Urothelium cell line (cell line): ENCODE data around the gene ERMAP.
"Not testable (repeated sequence)": the region's sequence is repeated elsewhere in the genome, so short reads cannot be mapped to it uniquely, and the experiment has no call there.

Experiments
- DNase-seq: peaks from one replicate; pipeline ENCODE4 v3.0.0; 2011; ENCODE audit warnings: low spot score, mixed read lengths
- FAIRE-seq: peaks from 2 replicates; lab custom pipeline; 2011; peaks lifted over from hg19 to GRCh38; lab: Jason Lieb, UNC

Gene ERMAP

DNA sequence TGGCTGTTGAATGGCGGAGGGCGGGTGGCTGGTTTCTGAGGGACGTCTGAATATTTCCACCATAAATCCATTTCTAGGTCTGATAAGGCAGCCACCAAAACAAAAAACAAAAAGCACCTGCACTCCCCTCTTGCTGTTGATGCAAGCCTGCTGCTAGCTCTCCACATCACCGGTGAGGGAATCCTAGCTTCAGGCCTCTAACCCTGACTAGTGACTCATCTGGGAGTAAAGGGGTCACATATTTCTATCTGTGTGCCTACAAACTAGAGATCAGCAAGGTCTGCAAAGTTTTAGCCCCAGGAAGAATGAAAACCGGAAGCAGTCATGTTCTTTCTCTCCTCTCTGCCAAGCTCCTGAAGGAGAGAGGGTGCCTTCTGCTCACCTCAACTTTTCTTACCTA is 10.3 kb upstream of the ERMAP start:
- FAIRE-seq = no peak

DNA sequence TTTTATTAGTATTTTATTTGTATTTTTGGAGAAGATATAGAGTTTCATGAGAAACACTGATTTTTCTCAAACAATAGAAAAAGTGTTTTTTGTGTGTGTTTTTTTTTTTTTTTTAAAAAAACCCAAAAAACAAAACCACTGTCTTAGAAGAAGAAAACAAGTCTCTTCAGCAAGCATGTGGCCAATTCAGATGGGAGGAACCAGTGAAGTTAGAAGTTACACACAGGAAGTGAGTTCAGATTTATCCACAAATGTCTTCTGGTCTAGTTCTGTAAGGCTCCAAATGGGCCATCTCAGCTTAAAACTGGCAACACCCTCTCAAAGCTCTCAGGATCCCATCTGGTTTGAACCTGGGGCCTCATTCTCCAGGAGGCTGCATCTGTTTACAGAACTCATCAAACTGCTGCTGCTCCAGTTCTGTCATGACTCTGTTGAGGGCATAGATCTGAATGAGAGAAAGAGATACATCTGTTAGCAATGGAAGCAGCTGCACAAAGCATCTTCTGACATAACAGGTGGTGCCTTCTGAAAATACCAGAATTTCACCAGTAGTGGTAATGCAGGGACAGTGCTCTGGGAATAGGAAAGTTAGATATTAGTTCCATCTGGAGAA is 9.8 kb upstream of the ERMAP start:
- peak; percentile 13 for FAIRE-seq
- no peak for DNase-seq

More for the DNA sequence above, 10.3 kb upstream of the ERMAP start:
- DNase-seq = no peak

DNA sequence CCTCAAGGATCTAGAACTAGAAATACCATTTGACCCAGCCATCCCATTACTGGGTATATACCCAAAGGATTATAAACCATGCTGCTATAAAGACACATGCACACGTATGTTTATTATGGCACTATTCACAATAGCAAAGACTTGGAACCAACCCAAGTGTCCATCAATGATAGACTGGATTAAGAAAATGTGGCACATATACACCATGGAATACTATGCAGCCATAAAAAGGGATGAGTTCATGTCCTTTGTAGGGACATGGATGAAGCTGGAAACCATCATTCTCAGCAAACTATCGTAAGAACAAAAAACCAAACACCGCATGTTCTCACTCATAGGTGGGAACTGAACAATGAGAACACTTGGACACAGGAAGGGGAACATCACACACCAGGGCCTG is 2.1 kb upstream of the ERMAP start:
- FAIRE-seq, DNase-seq: not testable (repeated sequence)

DNA sequence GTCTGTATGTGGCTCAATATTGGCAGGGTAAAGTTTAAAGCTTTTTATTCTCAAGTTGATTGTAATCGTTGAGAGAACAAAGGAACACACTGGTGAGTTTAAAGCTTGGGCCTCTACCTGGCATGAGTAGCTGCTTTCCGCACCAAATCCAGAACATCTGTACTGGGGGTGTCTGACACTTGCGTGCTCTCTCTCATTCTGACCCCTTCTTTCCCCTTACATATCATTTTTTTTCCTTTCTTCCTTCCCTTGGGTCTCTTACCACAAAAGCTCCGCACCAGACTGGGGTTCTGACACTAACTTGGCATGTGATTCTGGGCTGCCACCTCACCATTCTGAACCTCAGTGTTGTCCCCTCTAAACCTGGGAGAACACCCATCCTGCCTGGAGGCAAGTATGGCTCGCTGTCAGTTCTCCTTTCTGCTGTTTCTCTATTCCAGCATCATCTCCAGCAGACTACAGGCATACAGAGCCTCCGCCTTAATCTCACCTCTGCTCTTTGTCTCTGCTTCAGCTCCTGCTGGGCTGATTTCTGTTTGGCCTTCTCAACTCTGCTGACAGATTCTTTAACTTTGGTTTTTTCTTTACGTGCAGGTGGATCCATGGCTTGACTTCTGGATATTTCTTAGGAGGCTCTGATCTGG is 859 bp upstream of the ERMAP start:
- peak; percentile 18 for DNase-seq
- no peak for FAIRE-seq

DNA sequence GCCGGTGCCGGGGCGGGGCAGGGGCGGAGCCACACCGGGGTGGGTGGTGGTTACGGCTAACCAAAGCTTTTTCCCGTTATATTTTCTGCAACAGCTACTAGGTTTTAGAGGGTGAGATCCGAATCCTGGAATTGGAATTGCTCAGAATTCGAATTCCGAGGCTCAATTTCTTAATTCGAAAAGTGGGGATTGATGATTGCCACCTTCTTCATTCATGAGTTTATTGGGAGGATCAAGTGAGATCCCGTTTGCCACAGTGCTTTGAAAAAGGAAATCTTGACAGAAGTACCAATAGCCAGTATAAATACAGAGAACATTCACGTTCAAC is 482 bp downstream of the ERMAP start:
- FAIRE-seq = no peak
- DNase-seq = no peak

DNA sequence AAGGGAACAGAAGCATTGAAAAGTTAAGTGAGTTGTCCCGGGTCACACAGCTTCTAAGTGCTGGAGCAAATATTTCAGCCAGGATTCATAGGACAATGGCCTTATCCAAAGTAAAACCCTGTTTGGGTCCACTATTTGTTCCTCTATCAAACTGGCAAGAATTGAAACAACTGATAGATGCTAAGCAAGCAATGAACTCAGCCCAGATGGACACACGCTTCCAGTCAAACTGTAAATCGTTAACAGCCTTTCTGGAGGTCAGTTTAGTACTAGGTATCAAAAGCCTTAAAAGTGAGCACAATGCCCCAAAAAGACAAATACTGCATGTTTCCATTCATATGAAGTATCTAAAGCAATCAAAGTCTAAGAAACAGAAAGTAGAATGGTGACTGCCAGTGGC is 1.1 kb downstream of the ERMAP start:
- no peak for DNase-seq
- no peak for FAIRE-seq

DNA sequence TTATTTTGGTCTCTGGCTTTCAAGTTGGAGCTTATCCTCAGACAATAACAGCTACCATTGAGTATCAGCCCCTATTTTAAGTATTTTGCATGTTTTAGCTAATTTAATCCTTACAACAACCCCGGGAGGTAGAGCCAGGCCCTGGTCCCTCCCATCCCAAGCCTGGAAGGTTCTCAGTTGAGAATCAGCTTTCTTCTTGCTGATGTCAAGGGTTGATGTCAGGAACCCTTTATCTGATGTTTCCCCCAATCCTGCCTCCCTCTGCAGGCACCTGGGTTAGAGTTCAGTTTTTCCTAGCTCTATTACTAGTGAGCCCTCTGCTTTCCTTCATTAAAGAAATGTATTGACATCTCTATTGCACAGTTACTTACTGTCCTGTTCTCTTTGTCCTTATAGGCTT is 3.9 kb downstream of the ERMAP start:
- FAIRE-seq = no peak
- DNase-seq = no peak

DNA sequence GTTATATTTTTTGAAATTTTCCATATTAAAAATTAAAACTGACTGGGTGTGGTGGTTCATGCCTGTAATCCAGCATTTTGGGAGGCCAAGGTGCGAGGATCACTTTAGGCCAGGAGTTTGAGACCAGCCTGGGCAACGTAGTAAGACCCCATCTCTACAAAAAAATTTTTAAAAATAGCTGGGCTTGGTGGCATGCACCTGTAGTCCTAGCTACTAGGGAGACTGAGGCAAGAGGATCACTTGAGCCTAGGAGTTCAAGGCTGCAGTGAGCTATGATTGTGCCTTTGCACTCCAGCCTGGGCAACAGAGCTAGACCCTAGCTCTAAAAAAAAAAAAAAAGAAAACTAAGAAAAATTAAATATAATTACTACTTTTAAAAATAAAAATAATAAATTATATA is 4.8 kb downstream of the ERMAP start:
- DNase-seq = no peak
- FAIRE-seq = no peak

DNA sequence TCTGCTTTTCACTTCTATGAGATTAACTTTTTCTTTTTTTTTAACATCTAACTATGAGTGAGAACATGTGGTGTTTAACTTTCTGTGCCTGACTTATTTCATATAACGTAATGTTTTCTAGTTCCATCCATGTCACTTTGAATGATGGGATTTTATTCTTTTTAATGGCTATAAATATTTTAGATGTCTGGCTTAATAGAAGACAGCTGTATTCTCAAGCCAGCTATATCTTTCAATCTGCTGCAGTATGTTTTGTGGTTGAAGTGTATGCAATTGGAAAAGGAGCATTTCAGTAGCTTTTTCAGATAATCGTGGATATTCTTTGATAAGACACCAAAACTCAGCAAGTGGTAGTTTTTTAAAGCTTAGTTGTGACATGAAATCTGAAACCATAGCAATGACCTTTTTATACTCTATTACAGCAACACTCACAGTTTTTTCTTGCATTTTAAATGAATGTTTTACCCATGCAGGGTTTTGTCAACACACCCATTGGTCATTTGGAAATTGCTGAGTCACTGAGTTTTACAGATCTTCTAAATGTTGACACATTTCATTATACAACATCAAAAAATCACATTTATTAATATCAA is 6.0 kb downstream of the ERMAP start:
- FAIRE-seq = no peak
- no peak for DNase-seq

DNA sequence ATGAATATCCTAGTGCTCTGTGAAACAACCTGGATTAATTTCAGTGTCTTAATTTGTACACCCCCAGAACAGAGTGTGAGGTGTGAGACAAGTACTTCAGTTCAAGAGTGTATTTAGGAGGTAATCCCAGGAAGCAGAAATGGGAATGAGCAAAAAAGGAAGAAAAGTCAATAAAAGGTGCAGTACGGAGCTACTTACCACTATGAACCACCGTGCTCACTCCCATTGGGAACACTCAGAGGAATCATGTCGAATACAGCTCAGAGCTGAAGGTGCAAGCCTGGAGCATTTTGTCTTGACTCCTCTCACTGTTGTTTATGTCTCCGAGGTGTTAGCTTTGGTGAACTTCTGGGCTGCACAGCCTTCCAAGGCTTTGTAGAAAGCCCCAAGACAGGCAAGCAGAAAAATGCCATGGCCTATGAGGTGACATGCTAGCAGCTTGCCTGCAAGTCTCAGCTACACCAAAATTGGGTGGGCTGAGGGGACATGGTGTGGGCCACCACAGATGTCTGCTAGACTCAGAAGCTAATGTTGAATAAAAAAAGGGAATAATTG is 7.6 kb downstream of the ERMAP start:
- DNase-seq (no peak), FAIRE-seq (peak; percentile 52)

DNA sequence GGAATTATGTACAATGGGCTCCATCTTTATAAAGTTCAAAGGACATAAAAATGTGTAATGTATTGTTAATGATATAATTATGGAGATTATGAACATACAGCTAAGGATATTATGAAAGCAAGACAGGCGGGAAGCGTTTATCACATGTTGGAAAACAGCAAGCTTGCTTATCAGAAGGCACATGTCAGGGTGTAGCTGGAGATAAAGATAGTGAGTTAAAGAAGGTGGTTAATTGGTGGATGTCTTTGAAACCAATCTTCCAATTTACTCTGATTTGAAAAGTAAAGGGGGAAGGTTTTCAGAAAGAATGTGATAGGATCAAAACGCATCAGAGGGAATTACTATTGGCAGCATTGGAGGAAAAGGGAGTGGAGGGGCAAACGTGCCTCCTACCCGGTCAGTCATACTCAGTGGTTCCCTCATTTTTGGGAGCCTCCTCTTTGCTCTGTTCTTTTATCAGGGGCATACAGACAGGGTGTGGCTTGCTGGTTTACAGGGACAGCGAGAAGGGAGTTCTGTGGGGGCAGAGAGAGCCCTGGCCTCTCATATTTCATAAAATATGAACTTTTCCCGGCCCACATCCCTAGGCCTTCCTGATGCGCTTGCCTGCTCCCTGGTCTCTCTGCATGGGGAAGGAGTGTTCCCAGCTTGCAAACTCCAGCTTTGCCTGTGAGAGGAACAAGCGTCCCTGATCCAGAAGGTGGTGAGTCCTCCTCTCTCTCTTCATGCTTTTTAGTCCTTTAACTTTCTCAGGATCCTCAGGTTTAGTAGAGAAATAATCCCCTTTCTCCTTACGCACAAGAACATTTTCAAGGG is 8.3 kb downstream of the ERMAP start:
- FAIRE-seq (peak; percentile 65), DNase-seq (no peak)

DNA sequence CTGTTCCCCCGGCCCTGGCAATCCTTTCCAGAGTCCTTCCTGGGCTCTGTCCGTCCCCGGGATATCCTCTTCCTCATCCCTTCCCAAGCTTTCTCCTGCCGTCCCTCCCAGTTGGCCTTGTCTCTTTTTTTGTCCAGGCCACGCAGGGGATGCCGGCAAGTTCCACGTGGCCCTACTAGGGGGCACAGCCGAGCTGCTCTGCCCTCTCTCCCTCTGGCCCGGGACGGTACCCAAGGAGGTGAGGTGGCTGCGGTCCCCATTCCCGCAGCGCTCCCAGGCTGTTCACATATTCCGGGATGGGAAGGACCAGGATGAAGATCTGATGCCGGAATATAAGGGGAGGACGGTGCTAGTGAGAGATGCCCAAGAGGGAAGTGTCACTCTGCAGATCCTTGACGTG is 13.7 kb downstream of the ERMAP start:
- DNase-seq (no peak), FAIRE-seq (no peak)

DNA sequence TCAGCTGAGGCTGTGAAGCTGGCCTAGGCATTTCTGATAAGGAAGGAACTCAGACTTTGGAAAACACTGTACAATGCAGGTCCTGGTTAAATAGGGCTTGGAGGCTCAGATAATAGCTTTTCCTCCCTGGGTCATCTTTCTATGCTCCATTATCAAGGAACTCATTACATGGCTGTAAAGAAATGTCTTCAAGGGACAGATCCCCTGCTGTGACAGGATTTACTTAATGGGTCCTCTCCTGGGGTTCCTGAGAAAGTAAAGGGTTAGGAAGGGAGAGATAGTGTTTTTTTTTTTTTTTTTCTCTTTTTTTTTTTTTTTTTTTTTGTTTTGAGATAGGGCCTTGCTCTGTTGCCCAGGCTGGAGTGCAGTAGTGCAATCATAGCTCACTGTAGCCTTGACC is 14.4 kb downstream of the ERMAP start:
- DNase-seq (no peak), FAIRE-seq (no peak)

DNA sequence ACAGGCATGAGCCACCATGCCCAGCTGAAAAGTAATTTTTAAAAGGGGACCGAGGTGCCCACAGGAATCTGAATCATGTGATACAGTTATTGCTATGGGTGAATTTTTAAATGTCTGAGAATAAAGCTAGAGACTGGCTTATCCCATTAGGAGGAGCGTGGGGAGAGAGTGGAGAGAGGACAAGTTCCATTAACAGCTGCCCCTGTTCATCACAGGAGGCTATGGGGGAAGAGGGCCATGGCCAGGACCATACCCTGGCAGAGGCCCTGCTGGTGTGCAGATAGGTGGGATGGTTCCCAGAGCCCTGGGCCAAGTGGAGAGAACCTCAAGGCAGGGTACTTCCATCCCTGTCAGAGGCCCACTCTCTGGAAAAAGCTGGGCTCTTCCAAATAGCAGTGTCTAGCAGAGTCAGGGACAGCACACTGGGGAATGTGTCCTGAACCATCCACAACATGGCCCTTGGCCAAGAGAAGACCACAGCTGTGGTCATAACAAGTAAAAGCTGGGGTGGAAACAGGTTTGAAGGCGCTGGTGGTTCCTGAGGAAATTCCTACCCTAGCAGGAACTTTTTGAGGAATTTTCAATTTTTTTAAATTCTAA is 15.8 kb downstream of the ERMAP start:
- FAIRE-seq = peak; percentile 44

DNA sequence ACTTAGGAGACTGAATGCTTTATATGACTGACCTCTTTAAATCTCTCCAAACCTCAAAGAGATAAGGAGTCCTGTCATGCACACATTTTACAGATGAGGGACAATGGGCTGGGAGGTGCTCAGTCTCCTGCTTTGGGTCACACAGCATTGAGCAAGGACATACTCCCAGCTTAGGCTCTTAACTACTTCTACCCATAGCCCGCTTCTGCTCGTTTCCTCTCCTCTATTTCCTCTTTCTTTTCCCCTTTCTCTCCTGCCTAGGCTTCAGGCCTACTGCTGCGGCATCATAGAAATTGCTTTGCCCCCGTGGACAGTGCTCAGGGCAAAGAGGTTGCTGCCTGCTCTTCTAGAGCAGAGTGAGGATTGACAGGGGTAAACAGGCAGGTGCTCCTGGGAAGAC is 17.1 kb downstream of the ERMAP start:
- FAIRE-seq (no peak), DNase-seq (no peak)

More for the DNA sequence above, 15.8 kb downstream of the ERMAP start:
- no peak for DNase-seq

DNA sequence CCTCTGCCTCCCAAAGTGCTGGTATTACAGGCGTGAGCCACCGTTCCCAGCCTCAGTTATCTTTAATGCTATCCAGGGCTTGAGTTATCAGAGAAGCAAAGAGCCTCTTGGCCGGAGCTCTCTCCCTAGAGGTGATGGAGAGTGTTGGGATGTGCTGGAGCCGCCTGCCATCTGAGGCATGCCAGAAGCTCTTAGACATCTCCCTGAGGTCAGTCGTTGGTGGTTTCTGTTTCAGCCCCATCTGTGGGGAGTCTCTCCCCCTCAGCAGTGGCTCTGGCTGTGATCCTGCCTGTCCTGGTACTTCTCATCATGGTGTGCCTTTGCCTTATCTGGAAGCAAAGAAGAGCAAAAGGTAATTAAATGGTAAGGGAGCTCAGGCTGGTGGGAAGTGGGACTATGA is 17.9 kb downstream of the ERMAP start:
- no peak for DNase-seq
- FAIRE-seq = no peak

DNA sequence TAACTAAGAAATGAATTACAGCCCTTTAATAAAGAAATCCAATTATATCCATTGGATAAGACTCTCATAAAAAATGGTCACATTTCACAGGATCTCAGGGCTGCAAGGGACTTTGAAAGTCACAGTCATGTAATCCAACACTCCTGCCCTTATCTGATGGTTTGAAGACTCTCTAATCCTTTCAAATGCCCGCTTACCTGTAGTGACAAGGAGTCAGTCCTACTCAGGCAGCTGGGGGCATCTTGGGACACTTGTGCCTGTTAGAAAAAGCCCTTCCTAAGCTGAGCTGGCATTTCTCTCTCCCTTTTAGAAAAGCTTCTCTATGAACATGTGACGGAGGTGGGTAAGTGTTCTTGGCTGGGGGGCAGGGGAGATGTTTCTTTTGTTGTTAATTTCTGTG is 18.5 kb downstream of the ERMAP start:
- DNase-seq = no peak
- FAIRE-seq = no peak

DNA sequence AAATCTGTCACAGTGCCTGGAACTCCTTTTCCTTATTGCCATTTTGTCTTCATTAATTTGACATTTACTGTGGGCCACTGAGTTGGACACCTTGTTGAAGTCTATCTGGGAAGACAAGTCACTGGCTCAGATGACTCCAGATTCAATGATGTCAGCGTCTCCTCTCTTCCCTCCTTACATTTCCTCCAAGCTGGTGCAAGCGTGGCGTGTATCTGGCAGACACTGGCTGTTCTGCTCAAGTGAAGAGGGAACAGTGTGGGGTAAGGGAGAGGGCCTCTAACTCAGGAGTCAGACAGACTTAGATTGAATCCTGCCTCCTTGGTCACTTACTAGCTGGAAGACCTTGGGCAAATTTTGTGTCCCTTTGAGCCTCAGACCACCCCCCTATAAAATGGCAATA is 20.8 kb downstream of the ERMAP start:
- FAIRE-seq (peak; percentile 5), DNase-seq (no peak)

DNA sequence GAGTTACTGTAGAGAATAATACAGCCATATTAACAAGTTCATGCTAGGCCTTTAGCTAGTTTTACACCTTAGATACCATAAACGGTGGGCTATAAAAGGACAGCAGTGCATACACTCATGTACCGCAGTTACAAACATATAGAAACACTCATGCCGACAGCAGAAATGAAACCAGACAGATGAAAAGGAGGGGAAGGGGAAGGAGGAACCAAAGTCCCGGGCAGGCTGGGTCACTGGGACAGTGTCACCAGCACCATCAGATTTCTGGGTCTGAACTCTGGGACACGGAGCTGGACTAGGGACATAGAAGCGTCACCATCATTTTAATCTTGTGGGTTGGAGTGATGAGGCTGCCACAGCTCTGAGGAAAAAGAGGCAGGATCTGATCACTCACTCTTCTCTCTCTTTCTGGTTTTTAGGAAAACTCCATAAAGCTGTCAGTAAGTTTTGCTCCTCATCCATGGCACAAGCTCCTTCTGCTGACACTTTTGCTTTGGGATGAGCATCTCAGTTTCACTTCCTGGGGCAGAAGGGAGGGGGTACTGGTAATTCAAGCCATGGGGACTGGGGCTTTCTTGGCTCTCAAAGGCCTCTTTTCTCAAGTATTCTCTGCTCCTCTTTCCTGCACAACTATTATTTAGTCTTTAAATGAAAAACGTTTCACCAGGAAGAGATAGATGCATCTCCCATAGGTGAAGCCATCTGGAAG is 21.7 kb downstream of the ERMAP start:
- no peak for FAIRE-seq
- no peak for DNase-seq

DNA sequence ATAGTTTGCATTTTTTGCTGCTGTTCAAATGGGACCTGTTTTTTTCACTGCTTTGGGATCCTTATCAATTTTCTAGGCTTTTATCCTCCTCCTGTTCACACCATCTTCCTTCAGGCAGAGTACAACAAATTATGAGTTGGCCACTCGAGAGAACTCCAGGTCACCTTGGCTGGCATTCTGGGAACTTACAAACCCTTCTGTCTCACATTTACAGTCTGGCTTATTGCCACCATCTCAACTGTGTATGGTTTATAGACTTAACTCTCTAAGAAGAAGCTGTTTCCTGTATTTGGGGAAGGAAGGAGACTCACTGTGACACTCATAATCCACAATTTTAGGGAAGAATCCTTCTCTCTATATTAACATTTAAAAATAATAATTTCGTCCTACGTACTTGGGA is 24.1 kb downstream of the ERMAP start:
- DNase-seq = no peak
- no peak for FAIRE-seq
